MM.1S (cell line): ENCODE results near the gene ARRB2.

Experiments used
- DNase-seq: peaks from one replicate; pipeline ENCODE4 v3.0.0-alpha.2; 2015
- H2AFZ ChIP-seq: fragments of 300-600 bp; sonication (generic); 2 replicates; pipeline ENCODE4 v1.6.0; 2016; ENCODE audit warnings: antibody characterized with exemption, low read length
- H3F3A ChIP-seq: fragments of 300-600 bp; sonication (generic); 2 replicates; pipeline ENCODE4 v1.6.1; 2016; ENCODE audit warnings: mild to moderate bottlenecking, antibody characterized with exemption, low read length, moderate library complexity, mixed read lengths; ENCODE audit not compliant: insufficient read depth
- H3K27ac ChIP-seq: fragments of 300-600 bp; sonication (generic); 2 replicates; pipeline ENCODE4 v1.5.1; 2016; ENCODE audit warnings: mild to moderate bottlenecking, low read length
- H3K27me3 ChIP-seq: fragments of 300-600 bp; sonication (generic); replicated peaks from 2 replicates; pipeline ENCODE4 v1.6.0; 2016; ENCODE audit warnings: low read length; ENCODE audit not compliant: insufficient read depth
- H3K36me3 ChIP-seq: fragments of 300-600 bp; sonication (generic); replicated peaks from 2 replicates; pipeline ENCODE4 v1.6.1; 2016; ENCODE audit warnings: mild to moderate bottlenecking, low read length, mixed read lengths; ENCODE audit not compliant: insufficient read depth
- H3K4me1 ChIP-seq: fragments of 300-600 bp; sonication (generic); 2 replicates; pipeline ENCODE4 v1.6.1; 2016; ENCODE audit warnings: low read length, mixed read lengths
- H3K4me2 ChIP-seq: fragments of 300-600 bp; sonication (generic); 2 replicates; pipeline ENCODE4 v1.6.0; 2016; ENCODE audit warnings: low read depth, low read length
- H3K4me3 ChIP-seq: fragments of 300-600 bp; sonication (generic); 2 replicates; pipeline ENCODE4 v1.5.1; 2016; ENCODE audit warnings: low read length, mixed read lengths
- H3K79me2 ChIP-seq: fragments of 300-600 bp; sonication (generic); 2 replicates; pipeline ENCODE4 v1.6.1; 2016; ENCODE audit warnings: mixed run types, low read length, mixed read lengths
- H3K9ac ChIP-seq: fragments of 300-600 bp; sonication (generic); 2 replicates; pipeline ENCODE4 v1.6.1; 2016; ENCODE audit warnings: low read length, mixed read lengths
- H3K9me2 ChIP-seq: fragments of 300-600 bp; sonication (generic); replicated peaks from 2 replicates; pipeline ENCODE4 v1.6.1; 2016; ENCODE audit warnings: mild to moderate bottlenecking, low read length, mixed read lengths; ENCODE audit not compliant: insufficient read depth
- H3K9me3 ChIP-seq: fragments of 300-600 bp; sonication (generic); replicated peaks from 2 replicates; pipeline ENCODE4 v1.6.1; 2016; ENCODE audit warnings: mild to moderate bottlenecking, low read length, mixed read lengths; ENCODE audit not compliant: insufficient read depth
- H4K20me1 ChIP-seq: fragments of 300-600 bp; sonication (generic); 2 replicates; pipeline ENCODE4 v1.6.1; 2016; ENCODE audit warnings: mild to moderate bottlenecking, low read length, moderate library complexity, mixed read lengths; ENCODE audit not compliant: insufficient read depth
- EZH2 ChIP-seq: fragments of 300-600 bp; sonication (generic); optimal IDR thresholded peaks from 2 replicates; pipeline ENCODE3; 2017; ENCODE audit warnings: low read depth, mild to moderate bottlenecking, antibody characterized with exemption, low read length, mixed read lengths
- EZH2phosphoT487 ChIP-seq: fragments of 300-600 bp; sonication (generic); IDR thresholded peaks from 2 replicates; pipeline ENCODE4 v1.6.1; 2018; ENCODE audit warnings: antibody characterized with exemption, low read length
- TF ChIP-seq, protein P1 (sequence below): fragments of 300-600 bp; sonication (generic); IDR thresholded peaks from 2 replicates; pipeline ENCODE4 v1.5.1; 2016; ENCODE audit warnings: antibody characterized with exemption, low read length, mixed read lengths

ARRB2 gene

DNA sequence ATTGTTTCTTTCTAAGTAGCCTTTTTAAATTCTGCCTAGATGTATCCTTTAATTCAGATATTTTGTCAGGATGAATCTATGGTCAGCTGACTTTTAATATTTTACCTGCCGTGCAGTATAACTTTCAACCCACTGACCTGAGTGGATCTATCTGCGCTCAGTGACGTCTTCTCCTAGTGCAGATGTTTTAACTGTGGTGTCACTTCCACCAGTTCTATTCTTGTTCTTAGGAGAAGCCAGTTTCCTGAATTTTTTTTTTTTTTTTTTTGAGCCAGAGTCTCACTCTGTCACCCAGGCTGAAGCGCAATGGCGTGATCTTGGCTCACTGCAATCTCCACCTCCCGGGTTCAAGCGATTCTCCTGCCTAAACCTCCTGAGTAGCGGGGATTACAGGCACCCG, 56.3 kb downstream of the ARRB2 start:
- Histone ChIP-seq H3K9ac (no peak overlapping the region), H3K79me2 (no peaks in the 10 kb centered on the region), H3K27ac (no peak overlapping the region), H3K4me3 (no peak overlapping the region), H3F3A (no peaks in the 10 kb centered on the region), H3K9me3 (no peaks in the 10 kb centered on the region), H3K4me2 (no peak overlapping the region), H3K4me1 (no peaks in the 10 kb centered on the region), H4K20me1 (no peaks in the 10 kb centered on the region), H3K36me3 (no peaks in the 10 kb centered on the region), H3K9me2 (no peaks in the 10 kb centered on the region), H2AFZ (no peak overlapping the region), H3K27me3 (peaks cover 2% of the 10 kb centered on the region; the same call in 1 of the 2 replicates)
- no peak for TF ChIP-seq EZH2
- TF ChIP-seq, protein P1, sequence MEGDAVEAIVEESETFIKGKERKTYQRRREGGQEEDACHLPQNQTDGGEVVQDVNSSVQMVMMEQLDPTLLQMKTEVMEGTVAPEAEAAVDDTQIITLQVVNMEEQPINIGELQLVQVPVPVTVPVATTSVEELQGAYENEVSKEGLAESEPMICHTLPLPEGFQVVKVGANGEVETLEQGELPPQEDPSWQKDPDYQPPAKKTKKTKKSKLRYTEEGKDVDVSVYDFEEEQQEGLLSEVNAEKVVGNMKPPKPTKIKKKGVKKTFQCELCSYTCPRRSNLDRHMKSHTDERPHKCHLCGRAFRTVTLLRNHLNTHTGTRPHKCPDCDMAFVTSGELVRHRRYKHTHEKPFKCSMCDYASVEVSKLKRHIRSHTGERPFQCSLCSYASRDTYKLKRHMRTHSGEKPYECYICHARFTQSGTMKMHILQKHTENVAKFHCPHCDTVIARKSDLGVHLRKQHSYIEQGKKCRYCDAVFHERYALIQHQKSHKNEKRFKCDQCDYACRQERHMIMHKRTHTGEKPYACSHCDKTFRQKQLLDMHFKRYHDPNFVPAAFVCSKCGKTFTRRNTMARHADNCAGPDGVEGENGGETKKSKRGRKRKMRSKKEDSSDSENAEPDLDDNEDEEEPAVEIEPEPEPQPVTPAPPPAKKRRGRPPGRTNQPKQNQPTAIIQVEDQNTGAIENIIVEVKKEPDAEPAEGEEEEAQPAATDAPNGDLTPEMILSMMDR, result no peak
- TF ChIP-seq EZH2phosphoT487, result no peak
- no peak for DNase-seq

GRCh38 chr17:4768298-4768697, 57.9 kb downstream of the ARRB2 start:
- Histone ChIP-seq H3K79me2 (no peaks in the 10 kb centered on the region), H3K27ac (no peak overlapping the region), H3K9ac (no peak overlapping the region), H3K36me3 (no peaks in the 10 kb centered on the region), H3F3A (no peaks in the 10 kb centered on the region), H3K9me2 (no peaks in the 10 kb centered on the region), H3K9me3 (no peaks in the 10 kb centered on the region), H3K4me1 (no peaks in the 10 kb centered on the region), H3K27me3 (peaks cover 14% of the 10 kb centered on the region), H3K4me2 (no peak overlapping the region), H2AFZ (no peak overlapping the region), H3K4me3 (no peak overlapping the region), H4K20me1 (no peaks in the 10 kb centered on the region)
- no peak for DNase-seq
- TF ChIP-seq, protein P1, result no peak
- TF ChIP-seq EZH2phosphoT487, result no peak
- TF ChIP-seq EZH2, result no peak

GRCh38 chr17:4769628-4770027, 59.2 kb downstream of the ARRB2 start:
- no peak overlapping the region for H3K9ac ChIP-seq
- H3K4me3 ChIP-seq, result no peak overlapping the region
- no peaks in the 10 kb centered on the region for H3K36me3 ChIP-seq
- no peaks in the 10 kb centered on the region for H4K20me1 ChIP-seq
- no peaks in the 10 kb centered on the region for H3K9me2 ChIP-seq
- no peak overlapping the region for H3K27ac ChIP-seq
- no peaks in the 10 kb centered on the region for H3K9me3 ChIP-seq
- no peaks in the 10 kb centered on the region for H3K79me2 ChIP-seq
- TF ChIP-seq, protein P1, result no peak
- TF ChIP-seq EZH2phosphoT487 (no peak), EZH2 (no peak)
- no peaks in the 10 kb centered on the region for H3F3A ChIP-seq
- no peaks in the 10 kb centered on the region for H3K4me1 ChIP-seq
- peaks cover 24% of the 10 kb centered on the region for H3K27me3 ChIP-seq
- no peak overlapping the region for H2AFZ ChIP-seq
- no peak overlapping the region for H3K4me2 ChIP-seq
- no peak for DNase-seq
